HepG2 (cell line): ENCODE data around the gene BORCS5. TPM values are rescaled to one million over a fixed set of nuclear protein-coding genes. Genes with fewer than 3 reads are reported as not detected.
A peak's percentile ranks its signal among the peaks of the same experiment; 100 is the strongest.

Experiments
- ATF7 ChIP-seq, 2 experiments: fragments of 450-650 bp in 1 of 2; sonication (generic) in 1 of 2; formaldehyde crosslinking in 1 of 2; IDR thresholded peaks; 2 replicates each; pipeline versions ENCODE4 v1.4.0 to v1.6.1; 2016 to 2020; ENCODE audit warnings: antibody characterized with exemption in 1 of 2, mild to moderate bottlenecking in 1 of 2, missing genetic modification reagents in 1 of 2
- FOSL1 ChIP-seq: sonication (generic); formaldehyde crosslinking; IDR thresholded peaks from 2 replicates; pipeline ENCODE4 v1.9.0; 2021; ENCODE audit warnings: missing genetic modification reagents, borderline replicate concordance
- HNRNPH1 ChIP-seq: fragments of 200-400 bp; formaldehyde crosslinking; optimal IDR thresholded peaks from 2 replicates; pipeline ENCODE3; 2017; ENCODE audit warnings: mild to moderate bottlenecking, low read depth, low read length
- ISL2 ChIP-seq: sonication (generic); formaldehyde crosslinking; IDR thresholded peaks from 2 replicates; pipeline ENCODE4 v1.5.0; 2020; ENCODE audit warnings: missing genetic modification reagents
- JUND ChIP-seq: sonication (generic); formaldehyde crosslinking; IDR thresholded peaks from 2 replicates; pipeline ENCODE4 v1.8.0; 2022; ENCODE audit warnings: mild to moderate bottlenecking, missing genetic modification reagents
- KLF11 ChIP-seq: IDR thresholded peaks from 2 replicates; pipeline ENCODE4 v1.6.1; 2016; ENCODE audit warnings: missing compliant biosample characterization
- NCOA2 ChIP-seq: sonication (generic); formaldehyde crosslinking; IDR thresholded peaks from 2 replicates; pipeline ENCODE4 v1.8.0; 2022; ENCODE audit warnings: inconsistent platforms
- NRL ChIP-seq: sonication (generic); formaldehyde crosslinking; IDR thresholded peaks from 2 replicates; pipeline ENCODE4 v1.5.0; 2020; ENCODE audit warnings: missing genetic modification reagents, mild to moderate bottlenecking, moderate library complexity, borderline replicate concordance
- PPARG ChIP-seq: conservative IDR thresholded peaks from 2 replicates; pipeline ENCODE4 v1.6.1; 2016; ENCODE audit warnings: missing biosample characterization, missing genetic modification reagents
- RARA ChIP-seq: IDR thresholded peaks from 2 replicates; pipeline ENCODE4 v1.6.1; 2016; ENCODE audit warnings: missing genetic modification reagents, missing compliant biosample characterization
- SOX13 ChIP-seq, 3 experiments: fragments of 450-650 bp in 1 of 3; sonication (generic) in 1 of 3; formaldehyde crosslinking in 1 of 3; IDR thresholded peaks in 2 of 3; conservative IDR thresholded peaks in 1 of 3; 2 replicates each; pipeline versions ENCODE4 v1.5.0 to v1.6.1; 2016 to 2020; ENCODE audit warnings: antibody characterized with exemption in 1 of 3, mild to moderate bottlenecking in 1 of 3, missing compliant biosample characterization in 1 of 3, missing genetic modification reagents in 1 of 3, moderate library complexity in 1 of 3
- TERF1 ChIP-seq: sonication (generic); formaldehyde crosslinking; IDR thresholded peaks from 2 replicates; pipeline ENCODE4 v1.8.0; 2022; ENCODE audit warnings: mild to moderate bottlenecking, missing genetic modification reagents, moderate library complexity
- ZNF224 ChIP-seq: sonication (generic); formaldehyde crosslinking; IDR thresholded peaks from 2 replicates; pipeline ENCODE4 v1.5.0; 2020; ENCODE audit warnings: mild to moderate bottlenecking, missing genetic modification reagents
- ZNF333 ChIP-seq: sonication (generic); formaldehyde crosslinking; IDR thresholded peaks from 2 replicates; pipeline ENCODE4 v1.4.0; 2020; ENCODE audit warnings: mild to moderate bottlenecking, missing genetic modification reagents, borderline replicate concordance
- ZNF446 ChIP-seq: sonication (generic); formaldehyde crosslinking; IDR thresholded peaks from 2 replicates; pipeline ENCODE4 v1.5.0; 2020; ENCODE audit warnings: mild to moderate bottlenecking, missing genetic modification reagents
- ZNF543 ChIP-seq: sonication (generic); formaldehyde crosslinking; IDR thresholded peaks from 2 replicates; pipeline ENCODE4 v1.4.0; 2020; ENCODE audit warnings: mild to moderate bottlenecking, missing genetic modification reagents
- ZNF724P ChIP-seq: sonication (generic); formaldehyde crosslinking; IDR thresholded peaks from 2 replicates; pipeline ENCODE4 v1.8.0; 2022; ENCODE audit warnings: missing genetic modification reagents, borderline replicate concordance
- polyA plus RNA-seq, 8 experiments: library from polyadenylated mRNA; depleted of rRNA in 3 of 8; stranded (reverse) in 7 of 8; unstranded in 1 of 8; fragments of >200 nt; fragmentation: Illumina TruSeq in 4 of 8; extraction: Trizol in 4 of 8; gene quantifications; 2 replicates each; pipeline versions ENCODE4 v1.2.1 to v1.2.3, GENCODE V29; 2011 to 2016; ENCODE audit warnings: low read depth in 4 of 8, missing spikeins in 1 of 8, mixed read lengths in 1 of 8; ENCODE audit not compliant: insufficient read depth in 1 of 8
- total RNA-seq, 5 experiments: library from RNA; depleted of rRNA; stranded (reverse); fragments of >200 nt; fragmentation: Illumina TruSeq; extraction: Trizol; gene quantifications; 2 replicates each; pipeline ENCODE4 v1.2.3, GENCODE V29; 2016; ENCODE audit warnings: low read depth in 1 of 5
- TF ChIP-seq, protein P1 (sequence below): sonication (generic); formaldehyde crosslinking; IDR thresholded peaks from 2 replicates; pipeline ENCODE4 v1.4.0; 2020; ENCODE audit warnings: mild to moderate bottlenecking, missing genetic modification reagents
- TF ChIP-seq, protein P2 (sequence below): sonication (generic); formaldehyde crosslinking; IDR thresholded peaks from 2 replicates; pipeline ENCODE4 v1.4.0; 2020; ENCODE audit warnings: mild to moderate bottlenecking, missing genetic modification reagents
- TF ChIP-seq, protein P3 (sequence below): sonication (generic); formaldehyde crosslinking; IDR thresholded peaks from 2 replicates; pipeline ENCODE4 v1.4.0; 2020; ENCODE audit warnings: missing genetic modification reagents
- TF ChIP-seq, protein P4 (sequence below): sonication (generic); formaldehyde crosslinking; conservative IDR thresholded peaks from 2 replicates; pipeline ENCODE4 v1.8.0; 2022; ENCODE audit warnings: mild to moderate bottlenecking, moderate library complexity, missing genetic modification reagents

BORCS5 gene
- total and polyA plus RNA-seq, 2 of the 13 experiments (the other 11 are each of a cell fraction or from before 2014, with no cell fraction given): 3.9 to 4.7 TPM

DNA sequence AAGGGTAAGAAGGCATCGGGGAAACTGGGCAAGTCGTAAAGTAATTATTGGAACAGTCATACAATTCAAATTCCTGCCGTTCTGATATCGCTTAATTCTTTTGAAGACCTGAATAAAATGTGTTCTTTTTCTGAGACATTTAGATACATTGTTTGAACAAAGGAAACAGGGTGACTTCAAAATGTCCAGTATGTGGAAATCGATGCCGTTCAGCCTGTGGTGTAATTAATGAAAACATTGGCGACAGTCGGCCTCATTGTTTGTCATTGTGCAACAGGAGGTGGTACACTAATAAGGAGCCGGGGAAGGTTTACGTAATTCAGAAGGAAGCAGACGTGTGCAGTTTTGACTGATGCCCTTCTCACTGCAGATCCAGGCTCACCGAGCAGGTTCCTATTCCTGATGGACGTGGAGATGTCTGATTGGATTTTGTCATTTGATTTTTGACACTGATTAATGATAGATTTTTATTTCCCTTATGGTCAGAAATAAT is 92.7 kb downstream of the BORCS5 start (continued):
- TF ChIP-seq ATF7 (IDR thresholded peaks at IDR 0.05): peak; percentile 54; the same call in 1 of the 2 replicates
- peak; percentile 84; the same call in 1 of the 2 replicates for TF ChIP-seq ATF7 (CRISPR knock-in tag; IDR thresholded peaks at IDR 0.05)
- TF ChIP-seq, protein P1, sequence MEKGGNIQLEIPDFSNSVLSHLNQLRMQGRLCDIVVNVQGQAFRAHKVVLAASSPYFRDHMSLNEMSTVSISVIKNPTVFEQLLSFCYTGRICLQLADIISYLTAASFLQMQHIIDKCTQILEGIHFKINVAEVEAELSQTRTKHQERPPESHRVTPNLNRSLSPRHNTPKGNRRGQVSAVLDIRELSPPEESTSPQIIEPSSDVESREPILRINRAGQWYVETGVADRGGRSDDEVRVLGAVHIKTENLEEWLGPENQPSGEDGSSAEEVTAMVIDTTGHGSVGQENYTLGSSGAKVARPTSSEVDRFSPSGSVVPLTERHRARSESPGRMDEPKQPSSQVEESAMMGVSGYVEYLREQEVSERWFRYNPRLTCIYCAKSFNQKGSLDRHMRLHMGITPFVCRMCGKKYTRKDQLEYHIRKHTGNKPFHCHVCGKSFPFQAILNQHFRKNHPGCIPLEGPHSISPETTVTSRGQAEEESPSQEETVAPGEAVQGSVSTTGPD (CRISPR knock-in tag): 0 out of 2 replicates have a peak, but pooled peaks have one; percentile 57
- TF ChIP-seq FOSL1: no peak
- TF ChIP-seq PPARG (CRISPR knock-in tag): peak; percentile 80; the same call in 1 of the 2 replicates
- TF ChIP-seq KLF11 (CRISPR knock-in tag): 0 out of 2 replicates have a peak, but pooled peaks have one; percentile 35
- TF ChIP-seq, protein P2, sequence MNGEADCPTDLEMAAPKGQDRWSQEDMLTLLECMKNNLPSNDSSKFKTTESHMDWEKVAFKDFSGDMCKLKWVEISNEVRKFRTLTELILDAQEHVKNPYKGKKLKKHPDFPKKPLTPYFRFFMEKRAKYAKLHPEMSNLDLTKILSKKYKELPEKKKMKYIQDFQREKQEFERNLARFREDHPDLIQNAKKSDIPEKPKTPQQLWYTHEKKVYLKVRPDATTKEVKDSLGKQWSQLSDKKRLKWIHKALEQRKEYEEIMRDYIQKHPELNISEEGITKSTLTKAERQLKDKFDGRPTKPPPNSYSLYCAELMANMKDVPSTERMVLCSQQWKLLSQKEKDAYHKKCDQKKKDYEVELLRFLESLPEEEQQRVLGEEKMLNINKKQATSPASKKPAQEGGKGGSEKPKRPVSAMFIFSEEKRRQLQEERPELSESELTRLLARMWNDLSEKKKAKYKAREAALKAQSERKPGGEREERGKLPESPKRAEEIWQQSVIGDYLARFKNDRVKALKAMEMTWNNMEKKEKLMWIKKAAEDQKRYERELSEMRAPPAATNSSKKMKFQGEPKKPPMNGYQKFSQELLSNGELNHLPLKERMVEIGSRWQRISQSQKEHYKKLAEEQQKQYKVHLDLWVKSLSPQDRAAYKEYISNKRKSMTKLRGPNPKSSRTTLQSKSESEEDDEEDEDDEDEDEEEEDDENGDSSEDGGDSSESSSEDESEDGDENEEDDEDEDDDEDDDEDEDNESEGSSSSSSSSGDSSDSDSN (CRISPR knock-in tag): no peak
- TF ChIP-seq NRL: no peak
- TF ChIP-seq ISL2 (CRISPR knock-in tag): peak; percentile 99
- TF ChIP-seq NCOA2: peak; percentile 96
- TF ChIP-seq, protein P3, sequence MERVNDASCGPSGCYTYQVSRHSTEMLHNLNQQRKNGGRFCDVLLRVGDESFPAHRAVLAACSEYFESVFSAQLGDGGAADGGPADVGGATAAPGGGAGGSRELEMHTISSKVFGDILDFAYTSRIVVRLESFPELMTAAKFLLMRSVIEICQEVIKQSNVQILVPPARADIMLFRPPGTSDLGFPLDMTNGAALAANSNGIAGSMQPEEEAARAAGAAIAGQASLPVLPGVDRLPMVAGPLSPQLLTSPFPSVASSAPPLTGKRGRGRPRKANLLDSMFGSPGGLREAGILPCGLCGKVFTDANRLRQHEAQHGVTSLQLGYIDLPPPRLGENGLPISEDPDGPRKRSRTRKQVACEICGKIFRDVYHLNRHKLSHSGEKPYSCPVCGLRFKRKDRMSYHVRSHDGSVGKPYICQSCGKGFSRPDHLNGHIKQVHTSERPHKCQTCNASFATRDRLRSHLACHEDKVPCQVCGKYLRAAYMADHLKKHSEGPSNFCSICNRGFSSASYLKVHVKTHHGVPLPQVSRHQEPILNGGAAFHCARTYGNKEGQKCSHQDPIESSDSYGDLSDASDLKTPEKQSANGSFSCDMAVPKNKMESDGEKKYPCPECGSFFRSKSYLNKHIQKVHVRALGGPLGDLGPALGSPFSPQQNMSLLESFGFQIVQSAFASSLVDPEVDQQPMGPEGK (CRISPR knock-in tag): peak; percentile 62; the same call in 1 of the 2 replicates
- TF ChIP-seq ZNF333 (CRISPR knock-in tag): no peak
- peak; percentile 79 for TF ChIP-seq JUND (CRISPR knock-in tag)
- TF ChIP-seq, protein P4, sequence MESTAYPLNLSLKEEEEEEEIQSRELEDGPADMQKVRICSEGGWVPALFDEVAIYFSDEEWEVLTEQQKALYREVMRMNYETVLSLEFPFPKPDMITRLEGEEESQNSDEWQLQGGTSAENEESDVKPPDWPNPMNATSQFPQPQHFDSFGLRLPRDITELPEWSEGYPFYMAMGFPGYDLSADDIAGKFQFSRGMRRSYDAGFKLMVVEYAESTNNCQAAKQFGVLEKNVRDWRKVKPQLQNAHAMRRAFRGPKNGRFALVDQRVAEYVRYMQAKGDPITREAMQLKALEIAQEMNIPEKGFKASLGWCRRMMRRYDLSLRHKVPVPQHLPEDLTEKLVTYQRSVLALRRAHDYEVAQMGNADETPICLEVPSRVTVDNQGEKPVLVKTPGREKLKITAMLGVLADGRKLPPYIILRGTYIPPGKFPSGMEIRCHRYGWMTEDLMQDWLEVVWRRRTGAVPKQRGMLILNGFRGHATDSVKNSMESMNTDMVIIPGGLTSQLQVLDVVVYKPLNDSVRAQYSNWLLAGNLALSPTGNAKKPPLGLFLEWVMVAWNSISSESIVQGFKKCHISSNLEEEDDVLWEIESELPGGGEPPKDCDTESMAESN (CRISPR knock-in tag): no peak
- no peak for TF ChIP-seq ZNF446
- TF ChIP-seq ZNF543 (CRISPR knock-in tag): no peak
- peak; percentile 98 for TF ChIP-seq SOX13 (IDR thresholded peaks at IDR 0.05)
- peak in 1 of 2 experiments; percentile 99; a peak in 2 of 4 replicates for TF ChIP-seq SOX13 (CRISPR knock-in tag; conservative IDR thresholded peaks at IDR 0.05 in 1 of 2, IDR thresholded peaks at IDR 0.05 in 1 of 2)
- no peak for TF ChIP-seq ZNF224 (CRISPR knock-in tag)
- TF ChIP-seq HNRNPH1: no peak
- TF ChIP-seq TERF1 (CRISPR knock-in tag): no peak
- peak; percentile 88 for TF ChIP-seq RARA (CRISPR knock-in tag)
- no peak for TF ChIP-seq ZNF724P
